ENCODE data around the gene IL6R. TPM values are rescaled to one million over a fixed set of nuclear protein-coding genes. Genes with fewer than 3 reads are reported as not detected.

IL6R gene
- total RNA-seq, 2 donors from 2014 or later: 31.7 to 38.2 TPM

DNA sequence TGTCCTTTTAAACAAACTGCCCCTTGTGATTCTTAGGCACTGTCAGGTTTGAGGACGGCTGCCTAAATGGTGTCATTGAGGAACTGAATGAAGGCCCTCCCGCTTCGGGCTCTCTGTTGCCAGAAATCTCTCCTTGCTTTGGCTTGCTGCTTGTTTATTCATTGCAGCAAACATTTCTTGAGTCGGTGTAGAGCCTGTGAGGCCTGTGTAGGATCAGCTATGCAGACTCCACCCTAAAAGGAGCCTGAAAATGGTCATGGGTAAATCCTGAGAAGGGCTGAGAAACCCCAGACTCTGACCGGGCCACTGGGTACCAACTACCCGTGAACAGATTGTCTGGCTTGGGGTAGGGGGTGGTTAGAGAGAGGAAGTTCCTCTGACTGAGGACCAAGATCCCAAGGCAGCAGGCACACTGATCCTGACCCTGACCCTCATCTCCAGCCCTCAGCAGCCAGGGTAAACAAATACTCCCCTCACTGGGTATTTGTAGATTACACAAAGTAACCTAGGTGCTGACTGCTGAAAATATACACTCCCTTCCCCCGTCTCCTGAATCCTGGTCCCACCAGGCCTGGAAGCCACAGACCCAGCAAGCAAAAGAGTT lies 3.1 kb downstream of the IL6R start:
- peak overlapping the region; percentile 30 to 94 for H3K9ac ChIP-seq (ENCODE audit: low read depth in 2 of 2, low read length in 2 of 2)
- TF ChIP-seq, protein P1, sequence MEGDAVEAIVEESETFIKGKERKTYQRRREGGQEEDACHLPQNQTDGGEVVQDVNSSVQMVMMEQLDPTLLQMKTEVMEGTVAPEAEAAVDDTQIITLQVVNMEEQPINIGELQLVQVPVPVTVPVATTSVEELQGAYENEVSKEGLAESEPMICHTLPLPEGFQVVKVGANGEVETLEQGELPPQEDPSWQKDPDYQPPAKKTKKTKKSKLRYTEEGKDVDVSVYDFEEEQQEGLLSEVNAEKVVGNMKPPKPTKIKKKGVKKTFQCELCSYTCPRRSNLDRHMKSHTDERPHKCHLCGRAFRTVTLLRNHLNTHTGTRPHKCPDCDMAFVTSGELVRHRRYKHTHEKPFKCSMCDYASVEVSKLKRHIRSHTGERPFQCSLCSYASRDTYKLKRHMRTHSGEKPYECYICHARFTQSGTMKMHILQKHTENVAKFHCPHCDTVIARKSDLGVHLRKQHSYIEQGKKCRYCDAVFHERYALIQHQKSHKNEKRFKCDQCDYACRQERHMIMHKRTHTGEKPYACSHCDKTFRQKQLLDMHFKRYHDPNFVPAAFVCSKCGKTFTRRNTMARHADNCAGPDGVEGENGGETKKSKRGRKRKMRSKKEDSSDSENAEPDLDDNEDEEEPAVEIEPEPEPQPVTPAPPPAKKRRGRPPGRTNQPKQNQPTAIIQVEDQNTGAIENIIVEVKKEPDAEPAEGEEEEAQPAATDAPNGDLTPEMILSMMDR (IDR thresholded peaks at IDR 0.05): no peak
- intact Hi-C loops (cut with DNase I): loop anchor here (5.0 kb wide), 1 partner anchor 69 kb away; no protein-coding TSS in a partner anchor
- no peaks in the 10 kb centered on the region for H3K9me3 ChIP-seq
- H3K4me3 ChIP-seq: no peak overlapping the region
- H3K27me3 ChIP-seq: no peaks in the 10 kb centered on the region
- DNase-seq: peak; percentile 19
- H3K36me3 ChIP-seq: no peaks in the 10 kb centered on the region
- peak overlapping the region; percentile 92 for H3K27ac ChIP-seq
- peaks cover 14% of the 10 kb centered on the region for H3K4me1 ChIP-seq

- TF ChIP-seq, protein P1 (IDR thresholded peaks at IDR 0.05): no peak
- H3K27ac ChIP-seq: no peak overlapping the region
- DNase-seq: no peak
- intact Hi-C loops (cut with DNase I): no loop called here
- no peak overlapping the region for H3K4me3 ChIP-seq
- no peaks in the 10 kb centered on the region for H3K27me3 ChIP-seq
- no peaks in the 10 kb centered on the region for H3K36me3 ChIP-seq
- H3K9ac ChIP-seq (ENCODE audit: low read depth in 2 of 2, low read length in 2 of 2): no peak overlapping the region
- H3K9me3 ChIP-seq: no peaks in the 10 kb centered on the region
- peaks cover 14% of the 10 kb centered on the region for H3K4me1 ChIP-seq
These were observed 5.2 kb downstream of the IL6R start for GRCh38 chr1:154410185-154410827.

DNA sequence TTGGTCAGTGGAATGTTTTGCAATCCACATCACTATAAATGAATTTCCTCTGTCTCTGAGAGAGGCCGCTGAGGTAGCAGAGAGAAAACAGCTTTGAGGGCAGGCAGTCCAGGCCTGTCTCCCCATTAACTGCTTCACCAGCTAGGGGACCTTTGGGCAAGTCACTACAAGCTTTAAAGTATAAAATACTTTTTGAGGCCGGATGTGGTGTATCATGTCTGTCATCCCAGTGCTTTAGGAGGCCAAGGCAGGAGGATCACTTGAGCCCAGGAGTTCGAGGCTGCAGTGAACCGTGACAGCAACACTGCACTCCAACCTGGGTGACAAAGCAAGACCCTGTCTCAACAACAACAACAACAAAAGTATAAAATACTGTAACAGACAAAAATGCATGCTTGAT lies 6.4 kb downstream of the IL6R start:
- Histone ChIP-seq H3K36me3 (no peaks in the 10 kb centered on the region), H3K9ac (ENCODE audit: low read depth in 2 of 2, low read length in 2 of 2) (no peak overlapping the region), H3K27ac (no peak overlapping the region), H3K27me3 (no peaks in the 10 kb centered on the region), H3K9me3 (no peaks in the 10 kb centered on the region), H3K4me3 (no peak overlapping the region), H3K4me1 (peaks cover 14% of the 10 kb centered on the region)
- DNase-seq: no peak
- intact Hi-C loops (cut with DNase I): no loop called here
- TF ChIP-seq, protein P1 (IDR thresholded peaks at IDR 0.05): no peak

DNA sequence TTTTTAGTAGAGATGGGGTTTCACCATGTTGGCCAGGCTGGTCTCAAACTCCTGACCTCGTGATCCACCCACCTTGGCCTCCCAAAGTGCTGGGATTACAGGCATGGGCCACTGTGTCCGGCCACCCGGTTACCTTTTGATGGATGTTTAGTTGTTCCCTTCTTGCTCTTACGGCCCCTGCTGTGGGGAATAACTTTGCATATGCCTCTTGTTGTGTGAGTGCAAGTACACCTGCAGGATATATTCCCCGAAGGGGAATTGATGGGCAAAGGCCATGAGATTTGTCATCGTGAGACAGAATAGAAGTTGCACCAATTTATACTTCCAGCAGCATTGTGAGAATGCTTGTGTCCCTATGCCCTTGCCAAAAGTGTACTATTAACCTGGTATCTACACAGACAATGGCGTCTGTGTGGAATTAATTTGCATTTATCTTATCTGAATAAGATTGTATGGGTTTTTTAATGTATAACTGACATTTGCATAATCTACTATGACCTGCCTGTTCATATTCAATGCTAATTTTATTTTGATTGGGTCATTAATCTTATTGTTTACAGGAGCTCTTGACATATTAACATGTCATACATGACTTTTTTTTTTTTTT lies 8.1 kb downstream of the IL6R start:
- Histone ChIP-seq H3K4me1 (peaks cover 3% of the 10 kb centered on the region), H3K9ac (ENCODE audit: low read depth in 2 of 2, low read length in 2 of 2) (no peak overlapping the region), H3K27ac (no peak overlapping the region), H3K36me3 (no peaks in the 10 kb centered on the region), H3K4me3 (no peak overlapping the region), H3K9me3 (no peaks in the 10 kb centered on the region), H3K27me3 (no peaks in the 10 kb centered on the region)
- intact Hi-C loops (cut with DNase I): no loop called here
- no peak for DNase-seq
- TF ChIP-seq, protein P1 (IDR thresholded peaks at IDR 0.05): no peak

DNA sequence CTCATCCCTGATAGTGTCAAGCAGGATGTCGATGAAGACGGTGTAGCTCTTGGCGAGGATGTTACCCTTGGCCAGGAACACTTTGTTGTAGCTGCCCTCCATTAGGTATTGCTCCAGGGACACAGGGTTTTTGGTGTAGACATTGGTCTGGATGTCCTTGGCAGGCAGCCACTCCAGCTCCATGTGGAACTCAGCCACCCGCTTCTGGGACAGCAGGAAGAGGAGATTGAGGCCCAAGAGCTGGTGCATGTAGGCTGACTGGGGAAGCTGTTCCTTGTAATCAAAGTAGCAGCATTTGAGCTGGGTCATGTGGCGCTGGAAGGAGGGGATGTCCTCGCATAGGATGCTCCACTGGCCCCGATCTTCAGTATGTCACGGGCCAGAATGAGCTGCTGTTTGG lies 9.5 kb downstream of the IL6R start:
- no peaks in the 10 kb centered on the region for H3K36me3 ChIP-seq
- H3K27me3 ChIP-seq: no peaks in the 10 kb centered on the region
- H3K4me1 ChIP-seq: peaks cover 11% of the 10 kb centered on the region
- TF ChIP-seq, protein P1 (IDR thresholded peaks at IDR 0.05): no peak
- H3K27ac ChIP-seq: no peak overlapping the region
- DNase-seq: no peak
- H3K9me3 ChIP-seq: no peaks in the 10 kb centered on the region
- H3K4me3 ChIP-seq: no peak overlapping the region
- intact Hi-C loops (cut with DNase I): no loop called here
- no peak overlapping the region for H3K9ac ChIP-seq (ENCODE audit: low read depth in 2 of 2, low read length in 2 of 2)
